GM13977 (cell line): ENCODE data around the gene TC2N.

ENCODE experiments used
- DNase-seq: peaks from one replicate; pipeline ENCODE4 v3.0.0; 2012; ENCODE audit warnings: low spot score
- in situ Hi-C: fragments of 300-500 bp; cut with MboI; formaldehyde crosslinking; loops from one replicate; pipeline ENCODE4 v1.12.0; 2022; ENCODE audit warnings: low sequenced_read_pairs, low pct_unique_long_range_greater_than_20kb, mixed read lengths, inconsistent platforms; ENCODE audit not compliant: unreplicated experiment
- TF ChIP-seq, protein P1 (sequence below): IDR thresholded peaks from 2 replicates; pipeline ENCODE4 v1.5.1; 2012; ENCODE audit warnings: mild to moderate bottlenecking, control low read depth; ENCODE audit not compliant: insufficient read depth; ENCODE audit errors: extremely low read depth, missing control alignments

Gene TC2N

DNA sequence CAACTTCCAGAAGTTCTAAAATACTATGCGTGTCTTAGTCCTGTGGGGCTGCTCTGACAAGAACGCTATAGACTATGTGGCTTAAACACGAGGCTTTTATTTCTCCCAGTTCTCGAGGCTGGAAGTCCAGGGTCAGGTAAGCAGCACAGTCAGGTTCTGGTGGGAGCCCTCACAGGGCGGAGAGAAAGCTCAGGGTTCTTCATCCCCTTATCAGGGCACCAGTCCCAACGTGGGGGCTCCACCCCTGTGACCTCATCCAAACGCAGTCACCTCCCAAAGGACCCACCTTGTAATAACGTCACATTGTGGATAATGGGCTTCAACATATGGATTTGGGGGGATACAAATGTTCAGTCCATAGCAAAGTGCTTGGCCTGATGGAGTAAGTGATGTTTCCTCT lies 37.1 kb upstream of the TC2N start:
- TF ChIP-seq, protein P1, sequence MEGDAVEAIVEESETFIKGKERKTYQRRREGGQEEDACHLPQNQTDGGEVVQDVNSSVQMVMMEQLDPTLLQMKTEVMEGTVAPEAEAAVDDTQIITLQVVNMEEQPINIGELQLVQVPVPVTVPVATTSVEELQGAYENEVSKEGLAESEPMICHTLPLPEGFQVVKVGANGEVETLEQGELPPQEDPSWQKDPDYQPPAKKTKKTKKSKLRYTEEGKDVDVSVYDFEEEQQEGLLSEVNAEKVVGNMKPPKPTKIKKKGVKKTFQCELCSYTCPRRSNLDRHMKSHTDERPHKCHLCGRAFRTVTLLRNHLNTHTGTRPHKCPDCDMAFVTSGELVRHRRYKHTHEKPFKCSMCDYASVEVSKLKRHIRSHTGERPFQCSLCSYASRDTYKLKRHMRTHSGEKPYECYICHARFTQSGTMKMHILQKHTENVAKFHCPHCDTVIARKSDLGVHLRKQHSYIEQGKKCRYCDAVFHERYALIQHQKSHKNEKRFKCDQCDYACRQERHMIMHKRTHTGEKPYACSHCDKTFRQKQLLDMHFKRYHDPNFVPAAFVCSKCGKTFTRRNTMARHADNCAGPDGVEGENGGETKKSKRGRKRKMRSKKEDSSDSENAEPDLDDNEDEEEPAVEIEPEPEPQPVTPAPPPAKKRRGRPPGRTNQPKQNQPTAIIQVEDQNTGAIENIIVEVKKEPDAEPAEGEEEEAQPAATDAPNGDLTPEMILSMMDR, result no peak
- in situ Hi-C loops, result no loop called here
- no peak for DNase-seq

GRCh38 chr14:91903070-91903469 lies 35.7 kb upstream of the TC2N start:
- no peak for DNase-seq
- in situ Hi-C loops, result no loop called here
- TF ChIP-seq, protein P1, result no peak

DNA sequence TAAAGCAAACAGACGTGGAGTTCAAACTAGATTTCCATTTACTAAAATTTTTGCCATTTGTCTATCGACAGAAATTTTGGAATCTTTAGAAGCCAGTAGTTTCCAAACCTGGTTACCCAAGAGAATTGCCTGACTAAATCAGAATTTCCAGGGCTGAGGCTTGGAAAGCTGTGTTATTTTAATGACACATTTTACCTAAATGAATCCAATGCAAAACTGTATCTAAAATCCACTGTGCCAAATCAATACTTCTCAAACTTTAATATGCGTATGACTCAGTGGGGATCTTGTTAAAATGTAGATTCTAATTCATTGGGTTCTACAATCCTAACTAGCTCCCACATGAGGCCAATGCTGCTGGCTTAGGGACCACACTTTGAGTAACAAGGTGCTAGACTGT lies 35.0 kb upstream of the TC2N start:
- no peak for DNase-seq
- TF ChIP-seq, protein P1, result no peak
- in situ Hi-C loops, result no loop called here

GRCh38 chr14:91901449-91902226 lies 34.3 kb upstream of the TC2N start:
- TF ChIP-seq, protein P1, result no peak
- DNase-seq, result no peak
- in situ Hi-C loops, result no loop called here

DNA sequence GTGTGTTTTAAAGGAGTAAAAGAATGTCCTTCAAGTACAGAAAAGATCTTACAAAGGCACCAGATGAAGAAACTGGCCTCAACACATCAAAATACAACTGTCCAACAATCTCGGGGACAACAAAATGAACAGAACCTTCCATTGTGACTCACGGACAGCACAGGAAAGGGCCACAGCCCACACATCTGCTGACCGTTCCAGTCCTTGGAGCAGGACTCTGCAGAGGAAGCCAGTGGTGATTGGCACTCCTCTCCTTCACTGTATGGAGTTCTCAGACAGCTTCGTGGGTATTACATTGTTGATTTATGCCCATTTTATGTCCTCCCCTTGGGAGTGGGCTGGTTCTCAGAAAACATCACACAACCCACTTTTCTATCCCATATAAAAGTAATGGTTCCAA lies 32.5 kb upstream of the TC2N start:
- in situ Hi-C loops, result no loop called here
- TF ChIP-seq, protein P1, result no peak
- no peak for DNase-seq

DNA sequence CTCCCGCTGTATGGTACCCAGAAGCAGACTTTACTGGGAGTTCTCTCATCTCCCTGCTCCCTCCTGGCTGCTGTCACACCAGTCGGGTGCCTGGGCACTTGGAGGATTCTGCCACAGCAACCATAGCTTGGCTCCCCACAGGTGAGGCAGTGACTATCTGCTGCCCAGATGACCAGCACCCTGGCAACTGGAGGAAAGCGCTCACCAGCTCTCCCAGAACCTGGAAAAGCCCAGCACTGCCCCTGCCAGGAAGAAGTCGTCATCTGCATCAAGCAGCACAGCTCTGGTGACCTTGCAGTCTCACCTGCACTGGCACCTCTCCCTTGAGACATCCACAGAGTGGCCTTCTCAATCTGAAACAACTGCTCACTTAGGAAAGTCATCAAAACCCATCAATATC lies 31.9 kb upstream of the TC2N start:
- in situ Hi-C loops, result no loop called here
- no peak for DNase-seq
- TF ChIP-seq, protein P1, result no peak
